Neuronal stem cell (in vitro differentiated cells): ENCODE data around the gene PDGFB.
A peak's percentile ranks its signal among the peaks of the same experiment; 100 is the strongest.

Experiments used
- DNase-seq: peaks from one replicate; pipeline ENCODE4 v3.0.0-alpha.2; 2013; ENCODE audit warnings: low spot score
- H2AFZ ChIP-seq: one replicate; pipeline ENCODE4 v1.6.1; 2013; ENCODE audit warnings: mild to moderate bottlenecking, low read length, inconsistent platforms
- H2AK5ac ChIP-seq: 2 replicates; pipeline ENCODE4 v1.6.1; 2013; ENCODE audit warnings: low read depth, mild to moderate bottlenecking, inconsistent platforms, low read length, moderate library complexity, mixed read lengths
- H2BK120ac ChIP-seq: 2 replicates; pipeline ENCODE4 v1.6.1; 2013; ENCODE audit warnings: low read depth, mild to moderate bottlenecking, inconsistent platforms, low read length, moderate library complexity, mixed read lengths
- H2BK12ac ChIP-seq: one replicate; pipeline ENCODE4 v1.6.1; 2013; ENCODE audit warnings: low read length, inconsistent platforms
- H2BK15ac ChIP-seq: 2 replicates; pipeline ENCODE4 v1.6.1; 2013; ENCODE audit warnings: mild to moderate bottlenecking, low read length, inconsistent platforms, mixed read lengths
- H2BK5ac ChIP-seq: one replicate; pipeline ENCODE4 v1.6.1; 2013; ENCODE audit warnings: inconsistent platforms, mild to moderate bottlenecking, low read length, moderate library complexity
- H3K14ac ChIP-seq: one replicate; pipeline ENCODE4 v1.6.1; 2013; ENCODE audit warnings: low read length, inconsistent platforms
- H3K18ac ChIP-seq: 2 replicates; pipeline ENCODE4 v1.6.1; 2013; ENCODE audit warnings: low read length, inconsistent platforms
- H3K23ac ChIP-seq: 2 replicates; pipeline ENCODE4 v1.6.1; 2013; ENCODE audit warnings: low read depth, mild to moderate bottlenecking, mixed read lengths, low read length, inconsistent platforms; ENCODE audit not compliant: poor library complexity
- H3K27ac ChIP-seq: replicated peaks from 3 replicates; pipeline ENCODE4 v1.5.1; 2013; ENCODE audit warnings: low read length, inconsistent platforms
- H3K27me3 ChIP-seq, 3 experiments: 2 replicates each; pipeline ENCODE4 v1.6.1; 2013; ENCODE audit warnings: low read length in 3 of 3, mild to moderate bottlenecking in 2 of 3, inconsistent platforms in 1 of 3, low read depth in 1 of 3, mixed read lengths in 1 of 3, moderate library complexity in 1 of 3; ENCODE audit not compliant: control insufficient read depth in 3 of 3, insufficient read depth in 3 of 3
- H3K36me3 ChIP-seq, 2 donors: replicated peaks in 1 of 2; 2 replicates each; pipeline ENCODE4 v1.6.1; 2013; ENCODE audit warnings: low read length in 2 of 2; ENCODE audit not compliant: control insufficient read depth in 2 of 2, insufficient read depth in 2 of 2
- H3K4ac ChIP-seq: 2 replicates; pipeline ENCODE4 v1.6.1; 2013; ENCODE audit warnings: inconsistent platforms, mild to moderate bottlenecking, low read length, moderate library complexity
- H3K4me1 ChIP-seq, 2 donors: 1 replicate in 1 of 2; 2 replicates in 1 of 2; pipeline ENCODE4 v1.6.1; 2013; ENCODE audit warnings: low read length in 2 of 2, low read depth in 1 of 2; ENCODE audit not compliant: control insufficient read depth in 2 of 2, insufficient read depth in 1 of 2
- H3K4me2 ChIP-seq: one replicate; pipeline ENCODE4 v1.6.1; 2013; ENCODE audit warnings: mild to moderate bottlenecking, low read length, inconsistent platforms; ENCODE audit not compliant: insufficient read depth, poor library complexity, severe bottlenecking
- H3K4me3 ChIP-seq, 2 donors: 2 replicates each; pipeline ENCODE4 v1.5.1; 2013; ENCODE audit warnings: low read length in 2 of 2, mild to moderate bottlenecking in 2 of 2, inconsistent platforms in 1 of 2, moderate library complexity in 1 of 2
- H3K79me1 ChIP-seq: one replicate; pipeline ENCODE4 v1.6.1; 2013; ENCODE audit warnings: low read depth, mild to moderate bottlenecking, inconsistent platforms, low read length, moderate library complexity
- H3K9ac ChIP-seq: one replicate; pipeline ENCODE4 v1.6.1; 2013; ENCODE audit warnings: mild to moderate bottlenecking, low read depth, low read length, inconsistent platforms; ENCODE audit not compliant: poor library complexity
- H3K9me3 ChIP-seq, 2 donors: replicated peaks in 1 of 2; 2 replicates each; pipeline versions ENCODE3 to v1.6.1; 2013; ENCODE audit warnings: low read length in 2 of 2, mild to moderate bottlenecking in 2 of 2, inconsistent platforms in 1 of 2, low read depth in 1 of 2, mixed read lengths in 1 of 2, moderate library complexity in 1 of 2; ENCODE audit not compliant: control insufficient read depth in 2 of 2, insufficient read depth in 1 of 2
- H4K8ac ChIP-seq: one replicate; pipeline ENCODE4 v1.6.1; 2013; ENCODE audit warnings: low read depth, mild to moderate bottlenecking, inconsistent platforms, low read length, moderate library complexity
- H4K91ac ChIP-seq: one replicate; pipeline ENCODE4 v1.6.1; 2013; ENCODE audit warnings: low read length, low read depth, mild to moderate bottlenecking, inconsistent platforms; ENCODE audit not compliant: poor library complexity
- WGBS, 2 donors: extraction: QIAGEN DNeasy Blood & Tissue Kit; methylation state at CpG; one replicate each; pipeline ENCODE4 v1.1.7; 2013; ENCODE audit warnings: missing lambda C conversion rate in 2 of 2, mixed read lengths in 1 of 2; ENCODE audit not compliant: insufficient read length in 2 of 2, insufficient replicate concordance in 1 of 2; ENCODE audit errors: extremely low coverage in 2 of 2; 5-methylcytosine and 5-hydroxymethylcytosine counted together

PDGFB gene

DNA sequence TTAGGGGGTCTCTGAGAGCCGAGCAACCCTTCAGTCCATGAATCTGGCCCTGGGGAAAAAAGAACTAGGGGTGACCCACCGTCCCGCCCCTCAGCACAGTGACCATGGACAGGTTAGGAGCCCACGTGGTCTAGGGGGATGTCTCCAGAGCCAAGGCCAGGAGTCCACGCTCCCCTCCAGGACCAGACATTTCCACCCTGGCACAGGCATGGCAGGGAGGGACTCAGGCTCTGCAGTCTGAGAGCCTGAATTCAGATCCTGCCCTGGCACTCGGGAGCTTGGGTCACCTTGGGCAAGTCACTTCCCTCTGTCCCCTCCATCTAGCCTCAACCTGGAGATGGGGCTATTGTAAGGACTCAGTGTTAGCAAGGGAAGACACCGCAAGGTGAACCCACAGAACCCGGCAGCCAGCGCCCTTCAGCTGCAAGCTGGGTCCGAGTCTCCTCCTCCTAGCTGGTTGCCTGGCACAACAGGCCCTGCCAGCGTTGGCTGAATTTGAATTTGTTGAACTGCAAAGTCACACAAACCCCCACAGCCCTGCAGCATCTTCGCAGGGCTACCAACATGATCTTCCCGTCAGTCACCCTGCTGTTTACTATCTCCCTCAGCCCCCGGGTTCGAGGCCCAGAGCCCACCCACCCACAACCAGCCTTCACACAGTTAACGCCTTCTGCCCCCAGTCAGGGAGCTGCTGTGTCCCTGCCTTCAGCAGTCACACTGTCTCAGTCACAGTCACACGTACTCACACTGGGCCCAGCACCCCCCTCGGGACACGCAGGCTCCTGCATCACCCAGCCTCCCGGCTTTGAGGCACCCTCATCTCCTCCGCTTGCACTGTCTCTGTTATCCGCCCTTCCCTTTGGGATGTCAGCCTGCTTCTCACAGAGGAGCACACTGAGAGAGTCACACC lies 603 bp upstream of the PDGFB start:
- WGBS, 2 donors: no CpG with 5 or more reads among the region's 22 CpGs
- no peaks in the 10 kb centered on the region for H3K79me1 ChIP-seq
- peak overlapping the region; percentile 22 for H3K9ac ChIP-seq
- H3K27ac ChIP-seq: no peak overlapping the region
- no peak overlapping the region for H4K91ac ChIP-seq
- DNase-seq: no peak
- no peak overlapping the region for H4K8ac ChIP-seq
- peak overlapping the region; percentile 12 for H3K18ac ChIP-seq
- no peak overlapping the region for H2BK120ac ChIP-seq
- H2BK15ac ChIP-seq: peak overlapping the region; percentile 64
- H3K4me1 ChIP-seq: peaks cover 22 to 37% of the 10 kb centered on the region in 2 donors
- H2BK12ac ChIP-seq: peak overlapping the region; percentile 68
- H3K36me3 ChIP-seq: no peaks in the 10 kb centered on the region
- peak overlapping the region; percentile 88 for H2AFZ ChIP-seq
- H3K14ac ChIP-seq: no peak overlapping the region
- no peak overlapping the region for H3K4ac ChIP-seq
- no peaks in the 10 kb centered on the region for H3K9me3 ChIP-seq
- H3K23ac ChIP-seq: peak overlapping the region; percentile 76
- H2AK5ac ChIP-seq: peak overlapping the region; percentile 90
- no peak overlapping the region for H2BK5ac ChIP-seq
- H3K27me3 ChIP-seq: peaks cover 16 to 57% (median 22%) of the 10 kb centered on the region in 3 experiments
- H3K4me3 ChIP-seq: peak overlapping the region in 1 of 2 donors; percentile 54
- H3K4me2 ChIP-seq: peak overlapping the region; percentile 83

DNA sequence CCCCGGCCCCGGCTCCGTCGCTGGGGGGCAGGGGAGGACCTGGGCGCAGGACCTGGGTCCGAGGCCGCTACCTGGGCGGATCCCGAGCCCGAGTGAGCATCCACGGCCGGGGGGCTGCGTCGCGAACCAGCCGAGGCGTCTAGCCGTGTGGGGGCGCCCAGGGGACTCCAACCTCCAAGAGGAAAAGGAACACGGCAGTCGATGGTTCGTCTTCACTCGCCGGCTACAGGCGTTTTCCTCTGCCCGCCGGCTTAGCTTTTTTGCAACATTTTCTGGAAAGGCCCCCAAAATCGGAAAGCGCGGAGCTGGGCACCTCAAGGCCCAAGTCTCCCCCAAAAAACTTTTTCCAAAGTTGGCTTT lies 666 bp downstream of the PDGFB start:
- Histone ChIP-seq H4K8ac (no peak overlapping the region), H3K79me1 (no peaks in the 10 kb centered on the region), H2BK5ac (peak overlapping the region; percentile 62), H3K14ac (peak overlapping the region; percentile 95), H3K27ac (no peak overlapping the region), H3K23ac (no peak overlapping the region), H2BK15ac (no peak overlapping the region), H3K36me3 (no peaks in the 10 kb centered on the region), H3K4me1 (peaks cover 18 to 37% of the 10 kb centered on the region in 2 donors), H3K4ac (no peak overlapping the region), H2AK5ac (peak overlapping the region; percentile 77), H2AFZ (peak overlapping the region; percentile 88), H3K4me2 (peak overlapping the region; percentile 83), H3K9me3 (no peaks in the 10 kb centered on the region), H3K18ac (peak overlapping the region; percentile 86), H3K4me3 (peak overlapping the region; percentile 54 to 75), H2BK120ac (no peak overlapping the region), H3K27me3 (peaks cover 16 to 57% (median 22%) of the 10 kb centered on the region in 3 experiments), H3K9ac (no peak overlapping the region), H2BK12ac (no peak overlapping the region), H4K91ac (no peak overlapping the region)
- no peak for DNase-seq
- no CpG with 5 or more reads among the region's 30 CpGs for WGBS, 2 donors

DNA sequence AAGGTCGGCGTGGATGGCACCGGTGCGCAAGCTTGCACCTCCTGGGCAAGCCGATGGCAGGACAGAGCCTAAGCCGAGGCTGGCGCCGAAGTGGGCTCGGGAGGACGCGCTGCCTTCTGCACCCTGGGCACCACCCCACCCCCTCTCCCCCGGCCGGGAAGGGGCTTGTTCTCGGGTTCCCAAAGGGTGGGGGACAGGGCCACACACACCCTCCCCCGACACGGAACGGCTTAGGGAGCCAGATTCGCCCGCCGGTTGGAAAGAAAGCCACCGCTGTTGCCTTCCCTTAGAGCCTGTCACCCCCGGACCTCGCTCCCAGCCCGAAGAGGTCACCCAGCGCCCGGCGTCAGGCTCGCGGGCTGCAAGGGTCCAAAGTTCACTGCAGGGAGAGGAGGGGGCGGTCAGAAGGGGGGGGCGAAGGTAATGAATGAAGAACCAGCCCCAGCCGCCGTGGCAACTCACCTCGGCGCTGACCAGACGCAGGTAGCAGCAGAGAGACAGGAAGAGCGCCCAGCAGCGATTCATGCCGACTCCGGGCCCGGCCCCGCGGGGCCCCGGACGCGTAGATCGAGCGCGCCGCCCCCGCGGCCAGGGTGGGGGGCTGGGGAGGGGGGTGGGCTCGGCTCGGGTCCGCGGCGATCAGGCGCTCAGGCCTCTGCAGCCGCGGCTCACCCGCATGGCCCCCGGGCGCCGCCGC lies 1.2 kb downstream of the PDGFB start:
- no CpG with 5 or more reads among the region's 65 CpGs for WGBS, 2 donors
- Histone ChIP-seq H3K4me2 (peak overlapping the region; percentile 83), H3K79me1 (no peaks in the 10 kb centered on the region), H2AK5ac (peak overlapping the region; percentile 86), H3K27me3 (peaks cover 16 to 57% (median 22%) of the 10 kb centered on the region in 3 experiments), H4K8ac (no peak overlapping the region), H2BK12ac (peak overlapping the region; percentile 86), H3K36me3 (no peaks in the 10 kb centered on the region), H4K91ac (no peak overlapping the region), H3K14ac (peak overlapping the region; percentile 12), H3K4ac (no peak overlapping the region), H3K23ac (peak overlapping the region; percentile 62), H3K27ac (no peak overlapping the region), H3K18ac (peak overlapping the region; percentile 96), H2AFZ (peak overlapping the region; percentile 88), H3K4me3 (peak overlapping the region; percentile 54 to 83), H2BK120ac (peak overlapping the region; percentile 84), H2BK15ac (peak overlapping the region; percentile 98), H3K9me3 (no peaks in the 10 kb centered on the region), H3K4me1 (peaks cover 18 to 38% of the 10 kb centered on the region in 2 donors), H2BK5ac (peak overlapping the region; percentile 62), H3K9ac (peak overlapping the region; percentile 88)
- DNase-seq: no peak
